IPS-18c (cell line): ENCODE measurements around the gene SH3PXD2A.

Source experiments
- H3K4me3 ChIP-seq: 2 replicates; pipeline ENCODE4 v1.7.0; 2013; ENCODE audit warnings: low read depth, mild to moderate bottlenecking, low read length, moderate library complexity; ENCODE audit not compliant: insufficient read depth
- H3K9me3 ChIP-seq: one replicate; pipeline ENCODE4 v1.6.1; 2013; ENCODE audit warnings: mild to moderate bottlenecking, low read length, moderate library complexity; ENCODE audit not compliant: control insufficient read depth, insufficient read depth

SH3PXD2A gene

DNA sequence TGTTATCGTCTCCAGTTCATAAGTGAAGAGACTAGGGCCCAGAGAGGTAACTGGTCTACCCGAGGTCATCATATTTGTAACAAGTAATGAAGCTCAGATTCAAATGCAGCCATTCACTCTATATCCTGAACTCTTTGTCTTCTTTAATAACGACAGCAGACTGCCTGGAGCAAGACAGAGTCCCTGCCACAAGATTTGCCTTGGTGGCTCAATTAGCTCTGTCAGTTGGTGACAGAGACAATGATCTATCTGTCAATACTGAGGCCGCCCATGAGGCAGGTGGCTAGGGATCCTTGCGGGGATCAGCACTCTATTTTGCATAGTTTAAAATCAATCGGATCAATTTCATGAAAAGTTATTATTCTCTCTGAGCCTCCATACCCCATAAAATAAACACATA lies 43.9 kb downstream of the SH3PXD2A start:
- Histone ChIP-seq H3K9me3 (no peaks in the 10 kb centered on the region), H3K4me3 (no peak overlapping the region)

- Histone ChIP-seq H3K9me3 (no peaks in the 10 kb centered on the region), H3K4me3 (no peak overlapping the region)
Measured at GRCh38 chr10:103808780-103809179, 46.6 kb downstream of the SH3PXD2A start.

DNA sequence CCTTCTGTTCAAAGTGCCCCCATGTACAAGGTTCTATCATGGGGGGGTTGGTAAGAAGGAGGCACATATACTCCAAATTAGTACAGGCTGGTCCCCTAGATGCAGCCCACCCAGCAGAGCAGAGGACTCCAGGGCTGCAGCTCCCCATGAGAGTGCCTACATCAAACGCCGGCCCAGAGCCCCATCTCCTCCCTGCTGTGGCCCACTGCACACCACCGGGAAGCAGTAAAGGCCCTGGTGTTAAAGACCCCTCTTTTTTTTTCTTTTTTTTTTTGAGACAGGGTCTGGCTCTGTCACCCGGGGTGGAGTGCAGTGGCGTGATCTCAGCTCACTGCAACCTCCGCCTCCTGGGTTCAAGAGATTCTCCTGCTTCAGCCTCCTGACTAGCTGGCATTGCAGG lies 47.4 kb downstream of the SH3PXD2A start:
- no peak overlapping the region for H3K4me3 ChIP-seq
- H3K9me3 ChIP-seq: no peaks in the 10 kb centered on the region

DNA sequence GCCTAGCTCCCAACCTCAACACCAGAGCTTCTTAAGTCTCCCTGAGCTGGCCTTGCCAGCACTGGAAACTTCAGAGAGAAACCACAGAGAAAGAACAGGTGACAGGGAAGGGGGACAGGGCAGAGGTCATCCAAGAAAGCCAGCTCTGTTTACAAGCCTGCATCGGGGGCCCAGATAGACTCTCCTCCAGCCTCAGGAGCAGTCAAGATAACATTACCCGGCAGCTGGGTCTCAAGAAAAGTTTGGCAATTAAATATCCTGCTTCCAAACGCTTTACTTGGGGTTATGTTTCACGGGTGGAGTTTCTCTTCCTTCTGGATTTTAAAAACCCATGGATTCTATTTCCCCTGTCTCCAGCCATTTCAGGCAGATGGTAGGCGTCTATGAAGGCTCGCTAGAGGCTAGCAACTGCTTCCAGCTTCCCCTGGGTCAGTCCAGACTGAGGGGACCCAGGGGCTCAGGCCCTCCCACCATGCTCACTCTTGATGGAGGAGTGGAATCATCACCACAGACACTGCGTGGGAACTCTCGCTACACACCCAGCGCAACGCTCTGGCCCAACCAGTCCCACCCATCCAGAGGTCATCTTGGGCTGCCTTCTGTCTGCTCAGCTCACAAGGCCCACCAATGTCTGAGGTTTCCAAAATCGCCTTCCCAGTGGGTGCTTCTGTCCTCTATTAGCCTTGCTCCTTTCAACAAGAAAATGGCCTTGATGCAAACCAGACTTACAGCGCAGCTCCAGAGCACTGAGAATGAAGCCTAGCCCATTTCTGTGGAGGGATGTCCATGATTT lies 48.8 kb downstream of the SH3PXD2A start:
- no peak overlapping the region for H3K4me3 ChIP-seq
- no peaks in the 10 kb centered on the region for H3K9me3 ChIP-seq

DNA sequence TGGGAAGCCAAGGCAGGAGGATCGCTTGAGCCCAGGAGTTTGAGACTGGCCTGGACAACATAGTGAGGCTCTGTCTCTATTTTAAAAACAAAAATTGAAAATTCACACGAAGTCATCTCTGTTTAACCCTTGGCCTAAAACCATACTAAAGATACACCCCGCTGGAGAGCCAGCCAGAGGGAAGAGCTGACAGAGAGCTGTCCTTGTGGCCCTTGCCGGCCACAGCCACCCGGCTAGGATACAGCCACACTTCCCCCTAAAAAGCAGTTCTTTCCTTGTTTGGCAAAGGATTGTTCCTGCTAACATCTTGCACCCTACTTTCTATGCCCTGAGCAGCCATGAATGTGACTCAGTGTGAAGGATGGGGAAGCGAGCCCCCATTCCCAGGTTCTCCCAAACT lies 49.6 kb downstream of the SH3PXD2A start:
- peaks cover 3% of the 10 kb centered on the region for H3K9me3 ChIP-seq

GRCh38 chr10:103804871-103805270 lies 50.5 kb downstream of the SH3PXD2A start:
- H3K4me3 ChIP-seq: no peak overlapping the region

More for the DNA sequence above, 49.6 kb downstream of the SH3PXD2A start:
- no peak overlapping the region for H3K4me3 ChIP-seq

DNA sequence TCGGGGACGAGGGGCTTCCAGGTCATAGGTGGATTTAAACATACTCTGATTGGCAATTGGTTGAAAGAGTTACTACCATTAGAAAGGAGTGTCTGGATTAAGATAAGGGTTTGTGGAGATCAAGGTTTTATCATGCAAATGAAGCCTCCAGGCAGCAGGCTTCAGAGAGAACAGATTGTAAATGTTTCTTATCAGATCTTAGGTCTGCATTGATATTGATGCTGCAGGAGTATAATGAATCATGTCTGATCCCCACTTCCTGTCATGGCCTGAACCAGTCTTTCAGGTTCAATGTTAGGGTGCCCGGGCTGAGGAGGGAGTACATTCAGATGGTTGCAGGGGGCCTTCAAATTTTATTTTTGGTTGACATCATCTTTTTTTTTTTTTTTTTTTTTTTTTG lies 51.4 kb downstream of the SH3PXD2A start:
- H3K4me3 ChIP-seq: no peak overlapping the region
- peaks cover 4% of the 10 kb centered on the region for H3K9me3 ChIP-seq

More at GRCh38 chr10:103804871-103805270, 50.5 kb downstream of the SH3PXD2A start:
- peaks cover 4% of the 10 kb centered on the region for H3K9me3 ChIP-seq

GRCh38 chr10:103802637-103803353 lies 52.6 kb downstream of the SH3PXD2A start:
- no peak overlapping the region for H3K4me3 ChIP-seq
- peaks cover 4% of the 10 kb centered on the region for H3K9me3 ChIP-seq

DNA sequence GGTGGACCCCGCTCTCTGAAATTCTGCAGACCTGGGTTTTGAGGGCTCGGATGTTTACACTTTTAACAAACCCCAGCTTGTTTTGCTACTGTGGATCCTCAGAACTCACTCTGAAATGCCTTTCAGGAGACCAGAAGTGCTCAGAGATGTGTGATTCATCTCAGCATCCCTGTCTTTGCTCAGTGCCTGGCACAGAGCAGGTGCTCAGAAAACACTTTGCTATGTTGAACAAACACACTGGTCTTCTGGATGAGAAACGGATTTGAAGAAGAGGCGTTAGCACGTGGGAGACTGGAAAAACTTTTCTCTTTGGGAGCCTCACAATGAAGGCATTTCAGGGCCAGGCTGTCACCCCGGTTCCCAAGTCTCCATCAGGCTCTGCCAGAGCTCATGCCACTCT lies 53.3 kb downstream of the SH3PXD2A start:
- Histone ChIP-seq H3K9me3 (peaks cover 4% of the 10 kb centered on the region), H3K4me3 (no peak overlapping the region)

DNA sequence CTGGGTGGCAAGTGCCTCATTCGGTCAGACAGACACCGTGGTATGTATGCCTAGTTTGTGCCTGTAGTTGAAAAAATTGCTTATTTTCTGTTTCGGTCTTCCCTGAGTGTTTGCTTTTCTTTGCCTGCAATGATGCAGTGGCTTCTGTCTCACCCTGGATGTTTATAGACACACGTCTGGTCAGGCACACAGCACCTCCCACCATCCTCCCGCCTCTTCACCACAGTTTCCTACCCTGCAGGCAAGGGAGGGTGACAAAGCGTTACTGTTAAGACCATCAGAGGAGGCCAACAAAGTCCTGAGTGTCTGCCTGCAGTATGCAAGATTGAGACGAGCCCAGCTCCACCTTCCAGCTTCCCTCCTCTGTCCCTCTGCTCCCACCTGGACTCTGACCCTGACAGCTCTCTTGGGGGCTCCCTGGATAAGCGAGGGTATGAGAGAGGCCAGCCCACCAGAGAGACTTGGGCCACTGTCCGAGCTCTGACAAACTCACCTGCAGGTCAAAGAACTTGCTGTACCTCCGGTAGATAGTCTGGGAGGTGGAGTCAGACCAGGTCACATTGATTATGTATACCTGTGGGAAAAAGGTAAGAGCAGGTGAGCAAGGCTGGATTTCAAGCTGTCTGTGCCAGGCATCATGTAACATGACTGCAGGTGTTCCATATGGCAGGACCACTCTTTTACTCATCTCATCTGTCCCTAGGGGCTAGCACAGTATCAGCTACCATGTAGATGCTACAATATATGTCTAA lies 54.4 kb downstream of the SH3PXD2A start:
- Histone ChIP-seq H3K4me3 (no peak overlapping the region), H3K9me3 (peaks cover 4% of the 10 kb centered on the region)

DNA sequence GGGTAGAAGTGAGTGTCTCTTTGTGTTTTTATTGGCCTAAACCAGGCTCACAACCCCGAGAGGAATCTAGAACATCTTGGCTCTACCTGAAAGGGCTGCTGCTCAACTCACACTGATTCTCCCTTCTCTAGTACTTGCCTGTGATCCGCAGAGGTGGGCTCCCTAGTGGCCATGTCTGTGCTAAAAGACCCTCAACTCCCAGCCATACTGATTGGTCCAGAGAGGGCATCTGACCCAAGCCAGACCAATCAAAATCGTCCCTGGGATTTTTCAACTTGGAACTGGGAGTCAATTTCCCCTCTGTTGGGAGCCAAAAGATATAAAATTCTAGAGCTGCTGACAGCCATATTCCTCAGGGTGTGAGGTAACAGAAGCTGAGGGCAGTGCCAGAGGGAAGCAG lies 55.3 kb downstream of the SH3PXD2A start:
- Histone ChIP-seq H3K9me3 (peaks cover 4% of the 10 kb centered on the region), H3K4me3 (no peak overlapping the region)

DNA sequence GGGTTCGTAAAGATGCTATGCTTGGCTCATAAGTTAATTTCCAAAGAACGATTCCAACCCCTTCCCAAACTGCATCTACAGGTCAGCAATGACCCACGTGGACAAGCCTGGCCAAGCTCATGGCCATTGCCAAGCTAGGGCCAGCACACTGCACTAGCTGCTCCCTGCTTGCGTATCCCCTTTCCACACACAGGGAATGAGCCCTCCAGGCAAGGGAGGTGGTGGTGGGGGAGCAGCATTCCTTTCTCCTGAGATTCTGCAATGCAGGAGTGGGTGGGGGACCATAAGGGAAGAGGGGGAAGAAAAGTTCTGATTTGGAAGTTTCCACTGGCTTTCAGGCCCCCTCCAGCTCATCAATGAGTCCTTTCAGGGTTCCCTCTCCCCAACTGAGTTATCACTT lies 56.0 kb downstream of the SH3PXD2A start:
- Histone ChIP-seq H3K9me3 (peaks cover 4% of the 10 kb centered on the region), H3K4me3 (no peak overlapping the region)

DNA sequence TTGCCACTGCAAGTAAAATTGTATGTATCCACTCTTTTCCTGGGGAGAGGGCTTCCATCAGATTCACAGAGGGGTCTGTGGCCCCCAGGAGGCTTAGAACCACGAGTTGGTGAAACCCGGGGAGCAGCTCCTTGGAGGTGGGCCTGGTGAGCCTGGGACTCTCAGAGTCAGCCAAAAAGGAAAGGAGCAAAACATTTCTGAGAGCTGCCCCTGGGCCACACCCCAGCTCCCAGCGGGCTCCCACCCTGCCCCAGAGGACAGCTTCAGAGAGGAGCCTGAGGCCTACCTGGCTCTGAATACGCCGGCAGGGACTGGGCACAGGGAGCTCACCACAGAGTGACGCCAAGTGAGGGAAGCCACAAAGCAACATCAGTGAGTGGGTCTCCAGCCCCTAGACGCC lies 56.9 kb downstream of the SH3PXD2A start:
- Histone ChIP-seq H3K9me3 (peaks cover 4% of the 10 kb centered on the region), H3K4me3 (no peak overlapping the region)

DNA sequence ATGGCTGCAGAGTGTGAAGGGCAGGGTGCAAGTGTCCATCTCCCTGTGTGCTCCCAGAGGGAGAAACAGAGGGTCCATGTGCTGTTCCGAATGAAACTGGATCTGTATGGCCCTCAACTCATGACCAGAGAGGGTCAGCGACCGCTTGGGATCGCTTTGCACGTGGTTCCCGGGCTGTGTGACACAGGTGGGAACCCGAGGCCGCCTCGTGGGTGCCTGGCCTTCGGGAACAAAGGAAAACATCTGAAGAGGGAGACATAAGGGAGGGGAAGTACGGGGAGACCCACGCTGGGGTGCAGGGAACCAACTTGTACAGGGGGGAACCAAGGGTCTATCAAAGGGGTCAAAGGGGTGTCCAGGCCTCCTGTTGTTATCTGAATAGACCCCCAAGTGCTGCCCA lies 57.5 kb downstream of the SH3PXD2A start:
- Histone ChIP-seq H3K4me3 (no peak overlapping the region), H3K9me3 (peaks cover 4% of the 10 kb centered on the region)

DNA sequence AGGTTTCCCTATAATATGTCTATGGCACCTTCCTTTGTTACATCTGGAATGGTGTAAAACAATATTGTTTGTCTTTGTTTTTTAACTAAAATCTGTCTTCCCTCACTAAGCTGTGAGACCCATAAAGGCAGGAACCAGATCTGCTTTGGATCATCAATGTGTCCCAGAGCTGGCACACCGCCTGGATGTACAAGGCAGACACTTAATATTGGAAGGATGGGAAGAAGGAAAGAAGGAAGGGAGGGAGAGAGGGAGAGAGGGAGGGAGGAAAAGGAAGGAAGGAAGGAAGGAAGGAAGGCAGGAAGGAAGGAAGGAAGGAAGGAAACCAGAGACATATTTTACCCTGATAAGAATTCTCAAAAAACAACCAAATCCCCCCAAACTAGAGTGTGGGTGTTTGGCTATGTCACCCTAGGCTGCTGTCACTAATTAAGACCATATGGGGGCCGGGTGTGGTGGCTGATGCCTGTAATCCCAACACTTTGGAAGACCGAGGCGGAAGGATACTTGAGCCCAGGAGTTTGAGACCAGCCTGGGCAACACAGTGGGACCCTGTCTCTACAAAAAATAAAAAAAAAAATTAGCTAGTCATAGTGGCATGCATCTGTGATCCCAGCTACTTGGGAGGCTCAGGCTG lies 59.6 kb downstream of the SH3PXD2A start:
- Histone ChIP-seq H3K4me3 (no peak overlapping the region), H3K9me3 (peaks cover under 1% of the 10 kb centered on the region)

GRCh38 chr10:103794996-103795395 lies 60.4 kb downstream of the SH3PXD2A start:
- Histone ChIP-seq H3K4me3 (no peak overlapping the region), H3K9me3 (no peaks in the 10 kb centered on the region)
